CD4-positive, alpha-beta T cell treated with Interleukin-15 for 4 hours (primary cell): Measurements from ENCODE around the gene NIN.
"Not testable (repeated sequence)": the region's sequence is repeated elsewhere in the genome, so short reads cannot be mapped to it uniquely, and the experiment has no call there.

Experiments
- DNase-seq: peaks from one replicate; pipeline ENCODE4 v3.0.0-alpha.2; 2020; ENCODE audit warnings: low spot score

Gene NIN

DNA sequence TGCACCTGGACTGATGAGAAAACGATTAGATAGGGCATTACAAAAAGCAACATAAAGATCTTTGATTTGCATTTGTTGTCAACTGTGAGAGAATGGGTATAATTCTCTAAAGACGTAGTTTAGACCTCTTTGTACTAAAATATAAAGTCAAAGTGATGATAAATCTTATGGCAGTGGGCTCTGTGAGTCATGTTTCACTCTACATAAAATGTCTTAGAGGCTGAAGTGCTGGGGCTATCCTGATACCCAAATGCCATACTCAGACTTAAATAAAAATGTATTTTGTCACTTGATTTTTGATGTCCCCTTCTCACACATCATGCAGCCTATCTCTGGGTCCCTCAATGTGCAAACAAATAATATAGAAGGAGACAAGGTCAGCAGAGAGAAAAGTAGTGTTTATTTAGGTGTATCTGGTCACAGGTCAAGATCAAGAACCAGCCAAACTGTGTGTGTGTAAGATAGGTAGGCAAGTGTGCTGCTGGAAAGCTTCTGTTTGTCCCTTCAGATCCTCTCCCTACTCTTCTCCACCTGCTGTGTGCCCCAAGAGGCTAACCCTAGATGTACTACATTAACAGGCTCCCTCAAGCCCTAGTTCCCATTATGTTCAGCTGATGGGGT, 7.0 kb upstream of the NIN start:
- DNase-seq = no peak

GRCh38 chr14:50837271-50837670, 6.3 kb upstream of the NIN start:
- no peak for DNase-seq

DNA sequence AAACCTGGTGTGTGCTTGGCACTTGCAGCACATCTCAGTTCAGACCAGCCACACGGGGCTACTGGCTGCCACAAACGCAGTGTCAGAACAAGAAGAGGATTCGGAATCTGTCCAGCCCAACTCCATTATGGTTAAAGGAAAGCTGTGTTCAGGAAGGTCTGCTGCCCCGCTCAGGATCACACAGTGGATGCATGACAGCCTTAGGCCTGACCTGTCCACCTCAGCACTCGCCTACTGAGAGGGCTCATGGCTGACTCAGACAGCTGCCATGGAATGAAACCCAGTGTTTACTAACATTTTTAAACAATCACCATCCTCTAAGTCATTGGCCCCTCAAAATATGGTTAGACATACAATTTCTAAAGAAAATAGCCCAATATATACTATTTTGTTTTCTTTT, 5.6 kb upstream of the NIN start:
- DNase-seq = no peak

GRCh38 chr14:50835280-50835679, 4.3 kb upstream of the NIN start:
- peak; percentile 35 for DNase-seq

GRCh38 chr14:50834802-50835276, 3.9 kb upstream of the NIN start:
- DNase-seq = no peak

- DNase-seq = no peak
These were observed 2.1 kb upstream of the NIN start for GRCh38 chr14:50832935-50833630.

DNA sequence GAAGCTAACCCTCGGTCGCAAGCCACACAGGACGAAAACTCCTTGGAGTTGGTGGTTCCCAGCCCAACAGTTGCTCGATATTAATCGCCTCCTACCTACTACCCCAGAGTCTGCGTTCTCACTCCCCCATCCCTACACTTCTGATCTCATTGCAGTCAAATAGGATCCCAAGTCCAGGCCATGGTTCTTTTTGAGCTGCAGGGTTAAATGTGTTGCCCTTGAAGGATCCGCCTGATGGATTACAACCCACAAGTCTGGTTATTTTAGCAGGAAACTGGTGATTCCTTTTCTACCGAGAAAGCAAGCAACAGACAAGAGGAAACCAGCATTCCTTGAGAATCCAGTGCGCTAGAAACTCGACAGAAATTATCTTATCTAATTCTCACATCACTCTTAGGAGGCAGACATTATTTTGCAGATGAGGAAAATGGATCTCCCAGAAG, 785 bp upstream of the NIN start:
- DNase-seq = no peak

DNA sequence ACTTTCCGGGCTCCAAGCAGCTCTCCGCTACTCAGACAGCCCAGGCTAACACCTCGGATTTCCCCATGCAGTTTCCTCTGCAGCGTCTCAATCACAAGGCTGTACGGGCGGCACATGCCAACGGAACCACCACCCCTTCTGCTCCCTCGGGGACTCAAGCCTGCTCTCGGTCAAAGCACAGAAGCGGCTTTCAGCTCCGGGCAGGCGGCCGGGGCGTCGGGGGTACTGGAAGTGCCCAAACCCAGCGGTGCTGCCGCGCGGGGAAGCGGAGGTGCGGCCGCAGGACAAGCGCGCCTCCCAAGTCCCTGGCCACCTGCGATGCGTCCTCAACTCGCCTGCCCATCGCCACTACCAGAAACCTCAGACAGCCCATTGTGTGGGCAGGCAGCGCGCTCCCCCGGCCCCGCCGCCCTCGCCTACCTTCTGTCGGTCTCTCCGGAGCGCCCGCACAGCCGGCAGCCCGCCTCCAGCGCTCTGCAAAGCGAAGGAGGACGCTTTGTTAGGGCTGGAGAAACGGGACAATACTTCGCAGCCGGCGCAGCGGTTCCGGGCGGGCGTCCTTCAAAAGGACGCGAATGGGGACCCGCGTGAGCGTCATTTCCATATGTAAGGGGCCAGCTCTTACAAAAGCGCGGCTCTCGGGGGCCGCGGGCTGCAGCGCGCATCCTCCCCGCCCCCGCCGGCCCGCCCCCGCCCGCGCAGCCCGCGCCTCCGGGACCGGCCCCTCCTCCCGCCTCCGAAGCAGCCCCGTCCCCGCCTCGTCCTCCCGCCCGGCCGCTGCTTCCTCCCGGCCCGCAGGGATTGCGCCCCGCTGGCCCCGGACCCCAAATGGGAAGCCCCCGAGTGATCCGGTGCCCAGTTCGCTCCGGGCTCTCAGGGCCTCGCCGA, 674 bp downstream of the NIN start:
- DNase-seq = peak; percentile 52

GRCh38 chr14:50829489-50830043, 1.4 kb downstream of the NIN start:
- DNase-seq = no peak

DNA sequence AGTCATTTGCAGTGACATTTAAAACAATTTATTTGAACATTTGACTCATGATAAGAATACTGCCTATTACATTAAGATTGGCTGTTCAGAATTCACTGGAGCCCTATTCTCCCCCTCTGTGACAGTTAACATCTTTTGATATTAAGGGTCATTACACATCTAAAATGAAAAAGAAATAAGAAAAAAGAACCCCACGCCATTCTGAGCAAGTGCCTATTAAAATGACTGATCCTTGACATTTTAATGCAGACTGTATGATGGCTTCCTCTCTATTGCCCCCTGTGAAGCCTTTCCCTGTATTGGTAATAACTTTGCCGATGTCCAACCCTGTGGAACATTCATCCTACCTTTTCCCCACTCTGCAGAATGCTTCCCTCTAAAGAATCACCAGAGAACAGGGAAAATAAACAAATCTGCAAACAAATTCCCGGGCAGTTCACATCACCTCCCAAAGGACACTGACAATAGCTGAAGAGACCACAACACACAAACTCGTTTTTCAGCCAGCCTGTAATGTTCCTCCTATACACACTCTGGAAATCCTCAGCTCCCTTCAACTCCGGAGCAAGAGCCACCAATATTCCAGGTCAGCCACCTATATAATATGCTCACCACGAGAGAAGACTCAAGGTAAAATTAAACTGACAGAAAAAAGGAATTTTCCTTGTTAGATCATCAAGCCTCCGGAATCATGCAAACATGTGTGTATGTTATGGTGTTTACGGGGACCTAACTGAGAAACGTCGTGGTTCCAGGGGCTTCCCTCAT, 2.1 kb downstream of the NIN start:
- DNase-seq = no peak

GRCh38 chr14:50826681-50827080, 4.3 kb downstream of the NIN start:
- DNase-seq = no peak

DNA sequence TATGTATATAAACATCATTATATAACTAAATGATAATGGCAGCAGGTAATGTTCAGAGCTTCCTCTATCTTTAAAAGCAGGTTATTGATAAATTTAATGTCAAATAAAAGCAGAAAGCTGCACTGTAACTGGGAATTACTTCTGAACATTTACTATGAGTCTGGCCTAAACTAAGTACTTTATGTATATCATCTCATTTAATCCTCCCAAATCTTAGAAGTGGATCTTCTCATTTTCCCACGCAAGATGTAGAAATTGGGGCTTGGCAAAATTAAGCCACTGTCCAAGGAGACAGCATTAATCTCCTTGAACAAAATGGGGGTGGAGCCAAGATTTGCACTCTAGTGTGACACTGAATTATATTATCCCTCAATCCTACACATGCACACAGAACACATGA, 5.7 kb downstream of the NIN start:
- DNase-seq = no peak

DNA sequence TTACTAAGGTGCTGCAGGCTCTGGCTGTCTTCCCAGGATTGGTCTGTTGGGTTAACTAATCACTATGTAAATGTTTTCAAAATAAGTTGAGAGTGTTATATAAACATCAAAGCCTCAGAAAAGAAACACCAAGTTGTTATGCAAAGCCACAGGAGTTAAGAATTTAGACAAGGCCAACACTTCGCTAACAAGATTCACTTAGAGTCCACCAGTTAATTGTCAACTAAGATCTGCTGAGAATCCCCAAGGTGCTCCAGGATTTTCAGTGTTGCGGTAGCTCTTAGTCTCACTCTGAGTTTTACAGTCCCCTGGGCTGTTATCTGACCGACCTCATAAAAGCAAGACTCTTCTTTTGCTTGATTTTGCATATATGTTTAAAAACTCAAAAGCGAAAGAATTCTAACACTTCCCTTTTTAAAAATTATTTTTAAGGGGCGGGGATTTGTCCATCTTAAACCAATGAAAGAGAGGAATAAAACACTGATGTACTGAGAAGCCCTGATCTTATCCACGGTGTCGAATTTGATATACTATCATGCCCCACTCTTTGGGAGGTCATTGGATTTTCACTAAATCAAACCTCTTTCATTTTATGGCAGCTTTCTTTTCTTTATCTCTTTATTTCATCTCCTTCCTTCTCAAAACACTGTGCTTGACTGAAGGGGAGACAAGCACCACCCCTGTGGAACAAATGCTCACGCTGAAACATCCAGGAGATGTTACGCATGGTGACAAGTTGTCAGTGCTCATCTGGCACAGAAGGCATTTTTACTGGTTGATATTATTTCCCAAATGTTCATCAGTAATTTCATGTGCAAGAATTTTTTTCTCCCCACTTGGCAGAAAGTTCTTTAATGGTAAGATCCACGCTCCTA, 7.0 kb downstream of the NIN start:
- no peak for DNase-seq

GRCh38 chr14:50823051-50823761, 7.8 kb downstream of the NIN start:
- DNase-seq = no peak

DNA sequence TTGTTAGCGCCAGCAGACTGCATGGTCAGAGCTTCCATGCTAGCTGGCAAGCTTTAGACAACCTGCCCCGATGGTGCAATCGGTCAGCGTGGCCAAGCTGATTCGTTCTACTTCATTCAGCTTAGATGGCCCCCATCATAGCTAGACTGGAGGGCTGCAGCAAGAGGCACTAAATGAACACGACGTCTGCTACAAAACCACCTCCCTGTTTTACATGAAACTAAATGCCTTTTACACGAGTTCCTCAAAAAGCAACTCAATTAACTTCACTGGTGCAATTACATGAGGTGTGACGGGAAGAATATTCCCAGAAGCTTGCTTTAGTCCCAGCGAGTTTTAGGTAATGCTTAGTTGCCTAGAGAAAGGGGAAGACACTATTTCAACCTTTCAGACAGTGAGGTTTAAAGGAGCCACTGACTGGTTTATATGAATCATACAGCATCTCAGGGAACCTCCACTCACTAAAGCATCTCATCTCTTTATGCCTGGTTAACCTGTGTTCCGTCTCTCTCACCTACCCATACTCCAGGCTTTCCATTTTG, 8.4 kb downstream of the NIN start:
- DNase-seq = no peak

GRCh38 chr14:50821510-50822464, 9.2 kb downstream of the NIN start:
- DNase-seq = peak; percentile 48

DNA sequence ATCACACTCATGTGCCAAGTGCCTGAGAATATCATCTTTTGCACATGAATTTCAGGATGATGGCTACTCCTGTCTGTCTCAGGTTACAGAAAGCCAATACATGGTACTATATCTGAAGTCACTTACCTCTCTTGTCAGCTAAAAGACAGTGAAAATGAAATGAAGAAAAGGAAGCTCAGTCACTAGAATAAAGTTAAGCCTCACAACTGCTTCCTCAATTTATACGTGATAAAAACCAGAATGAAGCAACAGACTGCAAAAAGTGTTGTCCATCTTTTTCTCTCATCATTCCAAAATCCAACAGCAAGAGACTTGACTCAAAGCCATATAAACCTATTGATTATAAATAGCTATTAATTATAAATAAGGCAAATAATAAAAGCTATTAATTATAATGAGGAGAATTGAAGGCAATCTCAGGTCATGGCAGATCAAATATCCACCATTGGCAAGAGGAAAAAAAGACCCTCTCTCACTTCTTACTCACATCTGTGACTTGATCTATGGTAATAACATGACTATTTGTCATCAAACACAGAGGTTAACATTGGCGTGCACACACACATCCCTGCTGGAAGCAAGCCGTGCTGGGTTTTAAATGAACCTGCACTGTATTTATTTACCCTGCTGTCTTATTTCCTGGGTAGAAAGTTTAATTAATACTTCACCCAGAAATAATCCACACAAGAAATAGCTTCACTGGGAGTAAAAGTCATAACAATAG, 10.0 kb downstream of the NIN start:
- no peak for DNase-seq

- not testable (repeated sequence) for DNase-seq
These were observed 11.7 kb downstream of the NIN start for GRCh38 chr14:50819303-50819702.
